Measurements from ENCODE around the gene RPL10. TPM values are rescaled to one million over a fixed set of nuclear protein-coding genes. Genes with fewer than 3 reads are reported as not detected.
"Not testable (repeated sequence)": the region's sequence is repeated elsewhere in the genome, so short reads cannot be mapped to it uniquely, and the experiment has no call there.

RPL10 gene
- total RNA-seq, 2 experiments from 2014 or later, result 3,597 to 3,654 TPM

GRCh38 chrX:154382483-154383069, 15.6 kb upstream of the RPL10 start:
- Mint-ChIP-seq H3K9me3 (no peaks in the 10 kb centered on the region), H3K27me3 (no peaks in the 10 kb centered on the region), H3K36me3 (peaks cover 8% of the 10 kb centered on the region), H3K4me1 (ENCODE audit: low read depth) (peaks cover 15% of the 10 kb centered on the region), H3K27ac (no peak overlapping the region), H3K4me3 (no peak overlapping the region)
- ChIA-PET POLR2A (interaction anchor here (1.6 kb wide), 1 partner anchor 33 kb away, joined by 4 read pairs; no protein-coding TSS in a partner anchor), CTCF (interaction anchor here (2.4 kb wide), 1 partner anchor 9 kb away, joined by 10 read pairs; no protein-coding TSS in a partner anchor)
- no peak for DNase-seq
- intact Hi-C loops (cut with micrococcal nuclease), result no loop called here

DNA sequence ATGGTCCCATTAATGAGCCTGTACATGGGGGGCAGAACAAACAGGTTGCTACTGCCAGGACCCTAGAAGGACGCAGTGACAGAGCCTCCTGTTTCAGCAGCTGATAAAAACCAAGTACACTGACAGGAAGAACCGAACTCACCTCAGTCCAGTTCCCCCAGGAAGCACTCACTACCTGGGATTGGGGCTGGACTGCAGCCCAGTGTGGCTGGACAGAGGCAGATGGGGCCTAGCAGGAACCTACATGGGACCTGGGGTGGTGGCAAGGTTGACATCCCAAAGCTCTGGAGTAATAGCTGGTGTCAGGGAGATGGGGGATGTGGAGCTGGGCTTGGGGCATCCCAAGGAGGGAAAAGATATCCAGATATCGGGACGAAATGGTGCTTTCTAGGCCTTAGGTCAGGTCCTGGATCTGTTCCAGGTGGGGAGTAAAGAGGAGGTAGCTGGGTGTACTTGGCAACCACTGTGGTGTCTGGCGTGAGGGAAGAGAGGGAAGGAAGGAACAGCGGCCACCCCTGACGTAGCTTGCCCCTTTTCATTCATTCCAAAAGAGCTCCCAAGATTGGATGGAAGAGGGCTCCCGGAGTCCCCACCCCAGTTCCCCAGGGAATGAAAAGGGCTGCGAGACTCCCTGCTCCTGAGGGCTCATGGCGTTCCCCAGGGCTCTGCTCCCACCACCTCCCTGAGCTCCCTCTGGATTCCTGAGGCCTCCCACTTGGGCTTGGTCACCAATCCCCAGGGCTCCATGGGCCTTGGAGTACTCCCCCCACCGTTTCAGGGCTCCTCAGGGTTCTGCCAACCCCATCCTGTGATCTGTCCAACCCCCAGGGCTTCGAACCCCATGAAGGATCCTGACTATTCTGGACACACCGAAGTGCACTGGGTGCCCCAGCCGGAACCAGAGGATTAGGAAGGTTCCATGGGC, 14.6 kb upstream of the RPL10 start:
- no peaks in the 10 kb centered on the region for H3K9me3 Mint-ChIP-seq
- no peak for DNase-seq
- ChIA-PET CTCF (interaction anchor here (2.4 kb wide), 1 partner anchor 10 kb away, joined by 10 read pairs; no protein-coding TSS in a partner anchor), POLR2A (interaction anchor here (1.0 to 1.6 kb wide), 3 partner anchors 14 to 34 kb away, joined by 3 to 4 read pairs (median 4); no protein-coding TSS in a partner anchor)
- H3K4me3 Mint-ChIP-seq, result no peak overlapping the region
- no peaks in the 10 kb centered on the region for H3K27me3 Mint-ChIP-seq
- no peak overlapping the region for H3K27ac Mint-ChIP-seq
- intact Hi-C loops (cut with micrococcal nuclease), result no loop called here
- peaks cover 8% of the 10 kb centered on the region for H3K36me3 Mint-ChIP-seq
- peaks cover 15% of the 10 kb centered on the region for H3K4me1 Mint-ChIP-seq (ENCODE audit: low read depth)

DNA sequence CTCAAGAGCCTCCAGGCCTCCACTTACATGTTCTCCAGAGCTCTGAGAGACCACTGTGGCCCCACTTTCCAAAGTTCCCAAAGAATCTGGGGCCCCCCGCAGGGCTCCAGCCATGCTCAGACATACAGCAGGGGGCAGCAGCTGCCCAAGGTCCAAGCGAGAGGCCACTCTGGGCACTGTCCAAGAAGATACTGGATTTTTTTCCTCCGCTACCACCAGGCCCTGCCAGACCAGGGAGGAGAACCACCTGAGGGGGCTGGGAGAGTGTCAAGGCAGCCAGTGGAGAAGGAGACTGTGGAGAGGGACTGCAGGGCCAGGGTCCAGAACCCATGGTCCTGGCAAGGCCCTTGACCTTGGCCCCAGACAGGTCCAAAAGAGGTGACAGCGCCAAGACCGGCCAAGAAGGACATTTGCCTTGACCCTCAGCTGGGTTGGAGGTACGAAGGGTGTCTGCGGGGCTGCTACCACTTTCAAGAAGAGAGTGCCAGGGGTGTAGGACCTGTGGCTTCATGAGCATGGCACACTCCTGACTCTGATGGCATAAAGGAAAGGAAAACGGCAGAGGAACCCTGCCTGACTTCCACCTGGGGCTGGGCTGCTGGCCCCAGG, 13.8 kb upstream of the RPL10 start:
- Mint-ChIP-seq H3K9me3 (no peaks in the 10 kb centered on the region), H3K36me3 (peaks cover 8% of the 10 kb centered on the region)

DNA sequence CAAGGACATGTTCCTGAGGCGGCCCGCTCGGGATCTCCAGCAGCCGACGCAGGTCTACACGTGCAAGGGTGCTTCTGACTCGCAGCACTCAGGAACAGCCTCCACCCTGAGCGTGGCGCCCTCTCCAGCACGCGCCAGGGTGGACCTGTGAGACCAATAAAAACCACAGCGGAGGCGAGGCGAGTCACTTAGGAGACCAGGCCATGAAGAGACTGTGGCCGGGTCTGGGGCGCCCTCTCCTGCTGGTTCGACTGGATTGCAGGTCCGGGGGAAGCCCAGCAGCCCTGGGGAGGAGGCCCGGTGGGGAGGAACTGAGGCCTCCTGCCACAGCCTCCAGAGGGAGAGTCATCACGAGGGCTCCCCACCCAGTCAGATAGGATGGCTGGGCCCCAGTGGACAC, 10.1 kb upstream of the RPL10 start:
- H3K9me3 Mint-ChIP-seq; POLR2A ChIA-PET; H3K4me3 Mint-ChIP-seq; H3K27me3 Mint-ChIP-seq; CTCF ChIA-PET; intact Hi-C loops (cut with micrococcal nuclease); DNase-seq; H3K36me3 Mint-ChIP-seq; H3K4me1 Mint-ChIP-seq (ENCODE audit: low read depth); H3K27ac Mint-ChIP-seq: not testable (repeated sequence)

More for the DNA sequence above, 13.8 kb upstream of the RPL10 start:
- H3K4me3 Mint-ChIP-seq, result no peak overlapping the region
- CTCF ChIA-PET, result no interaction called here
- no peaks in the 10 kb centered on the region for H3K27me3 Mint-ChIP-seq
- H3K27ac Mint-ChIP-seq, result no peak overlapping the region
- intact Hi-C loops (cut with micrococcal nuclease), result no loop called here
- peaks cover 15% of the 10 kb centered on the region for H3K4me1 Mint-ChIP-seq (ENCODE audit: low read depth)
- POLR2A ChIA-PET, result interaction anchor here (1.0 to 1.6 kb wide), 3 partner anchors 13 to 35 kb away, joined by 3 to 4 read pairs (median 4); no protein-coding TSS in a partner anchor
- DNase-seq, result no peak

GRCh38 chrX:154388649-154389048, 9.5 kb upstream of the RPL10 start:
- H3K9me3 Mint-ChIP-seq; POLR2A ChIA-PET; H3K4me1 Mint-ChIP-seq (ENCODE audit: low read depth); H3K4me3 Mint-ChIP-seq; H3K27me3 Mint-ChIP-seq; DNase-seq; H3K36me3 Mint-ChIP-seq; CTCF ChIA-PET; H3K27ac Mint-ChIP-seq; intact Hi-C loops (cut with micrococcal nuclease): not testable (repeated sequence)

DNA sequence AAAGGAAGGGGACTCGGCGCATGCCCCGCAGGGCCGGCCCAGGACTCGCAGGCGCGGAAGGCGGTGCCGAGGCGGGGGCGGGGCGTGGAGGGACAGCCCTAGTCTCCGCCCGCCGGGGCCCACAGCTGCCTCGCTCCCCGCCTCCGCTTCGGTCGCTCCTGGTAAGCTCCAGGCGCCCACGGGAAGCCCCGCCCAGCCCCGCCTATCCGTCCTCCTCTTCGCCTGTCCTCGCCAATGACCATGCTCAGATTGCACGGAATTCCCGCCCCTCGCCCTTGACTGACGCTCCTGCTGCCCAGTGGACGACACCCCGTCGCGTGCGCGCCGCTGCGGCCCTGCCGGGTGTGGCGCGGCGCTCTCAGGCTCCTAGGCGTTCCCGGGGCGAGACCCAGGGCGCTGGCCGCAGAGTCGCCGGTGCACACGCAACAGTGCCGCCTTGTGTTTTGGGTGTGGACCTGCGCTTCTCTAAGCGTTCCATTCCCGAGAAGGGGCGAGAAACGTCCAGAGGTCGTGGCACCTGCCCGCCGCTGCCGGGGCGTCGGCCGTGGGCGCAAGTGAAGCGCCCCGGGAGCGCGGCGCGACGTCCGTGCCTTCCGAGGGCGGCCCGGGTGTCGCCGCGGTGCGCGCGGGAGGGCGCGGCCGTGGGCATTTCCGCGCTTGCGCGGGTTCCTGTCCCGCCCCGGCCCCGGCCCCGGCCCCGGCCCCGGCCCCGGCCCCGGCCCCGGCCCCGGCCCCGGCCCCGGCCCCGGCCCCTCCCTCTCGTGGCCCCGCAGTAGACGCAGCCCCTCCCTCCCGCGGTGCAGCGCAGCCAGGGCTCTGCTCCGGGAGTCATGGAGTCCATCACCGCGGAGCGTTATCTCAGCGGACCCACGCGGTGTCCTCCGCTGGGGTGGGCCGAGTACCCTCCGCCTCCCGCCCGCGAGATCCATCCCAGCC, 8.1 kb upstream of the RPL10 start:
- H3K4me1 Mint-ChIP-seq (ENCODE audit: low read depth); H3K4me3 Mint-ChIP-seq; CTCF ChIA-PET; intact Hi-C loops (cut with micrococcal nuclease); H3K36me3 Mint-ChIP-seq; H3K9me3 Mint-ChIP-seq; H3K27ac Mint-ChIP-seq; POLR2A ChIA-PET; H3K27me3 Mint-ChIP-seq; DNase-seq: not testable (repeated sequence)

DNA sequence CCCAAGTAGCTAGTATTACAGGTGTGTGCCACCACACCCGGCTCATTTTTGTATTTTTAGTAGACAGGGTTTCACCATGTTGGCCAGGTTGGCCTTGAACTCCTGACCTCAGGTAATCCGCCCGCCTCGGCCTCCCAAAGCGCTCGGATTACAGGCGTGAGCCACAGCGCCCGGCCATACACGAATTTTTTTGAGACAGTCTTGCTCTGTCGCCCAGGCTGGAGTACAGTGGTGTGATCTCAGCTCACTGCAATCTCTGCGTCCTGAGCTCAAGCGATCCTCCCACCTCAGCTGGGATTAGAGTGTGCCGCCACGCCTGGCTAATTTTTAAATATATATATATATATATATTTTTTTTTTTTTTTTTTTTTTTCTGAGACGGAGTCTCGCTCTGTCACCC, 1.8 kb upstream of the RPL10 start:
- H3K9me3 Mint-ChIP-seq; POLR2A ChIA-PET; H3K27ac Mint-ChIP-seq; H3K4me3 Mint-ChIP-seq; H3K27me3 Mint-ChIP-seq; DNase-seq; H3K4me1 Mint-ChIP-seq (ENCODE audit: low read depth): not testable (repeated sequence)
- intact Hi-C loops (cut with micrococcal nuclease), result loop anchor here (5.0 kb wide), 2 partner anchors 41 to 469 kb away; partner anchors contain the start of genes ARHGAP4 and GDI1
- H3K36me3 Mint-ChIP-seq, result peaks cover 33% of the 10 kb centered on the region
- CTCF ChIA-PET, result interaction anchor here (0.7 kb wide), 1 partner anchor 22 kb away, joined by 3 read pairs; no protein-coding TSS in a partner anchor

DNA sequence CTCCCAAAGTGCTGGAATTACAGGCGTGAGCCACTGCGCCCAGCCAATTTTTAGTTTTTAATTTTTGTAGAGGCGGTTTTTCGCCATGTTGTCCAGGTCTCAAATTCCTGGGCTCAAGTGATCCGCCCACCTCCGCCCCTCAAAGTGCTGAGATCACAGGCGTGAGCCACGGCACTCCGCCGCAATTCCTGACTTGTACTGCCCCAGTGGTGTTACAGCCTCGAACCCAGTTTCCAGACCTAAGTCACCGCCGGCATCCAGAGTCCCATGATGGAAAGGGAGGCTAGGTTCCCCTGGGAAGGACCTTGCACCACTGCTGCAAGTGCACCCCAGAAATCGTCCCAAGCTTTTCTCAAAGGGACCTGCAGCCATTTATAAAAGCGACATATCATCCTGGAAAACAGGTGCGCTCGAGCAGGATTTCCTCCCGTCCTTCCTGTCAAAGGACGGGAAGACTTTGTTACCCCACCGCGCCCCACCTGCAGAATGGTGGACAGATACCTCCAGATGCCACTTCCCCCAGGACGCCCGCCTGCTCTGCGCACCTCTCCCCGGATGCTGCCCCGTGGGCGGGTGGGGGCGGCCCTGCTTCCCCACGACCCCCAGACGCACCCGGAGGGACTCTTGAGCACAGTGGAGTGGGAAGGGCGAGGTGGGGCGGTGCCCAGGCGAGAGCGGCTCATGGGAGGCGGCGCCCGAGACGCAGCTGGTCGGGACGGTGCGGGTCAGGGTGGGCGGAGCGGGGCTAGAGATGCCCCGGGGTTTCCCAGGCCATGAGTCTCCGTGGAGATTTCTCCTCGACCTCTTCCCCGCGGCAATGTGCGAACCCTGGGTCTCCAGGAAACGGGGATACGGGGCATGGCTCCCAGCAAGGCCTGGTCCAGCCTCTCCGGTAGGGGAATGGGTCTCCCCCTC, 947 bp upstream of the RPL10 start:
- peak; percentile 75 for DNase-seq
- intact Hi-C loops (cut with micrococcal nuclease), result loop anchor here (5.0 kb wide), 2 partner anchors 40 to 470 kb away; partner anchors contain the start of genes ARHGAP4 and GDI1
- Mint-ChIP-seq H3K4me1 (ENCODE audit: low read depth) (peaks cover 7% of the 10 kb centered on the region), H3K9me3 (no peaks in the 10 kb centered on the region), H3K4me3 (peak overlapping the region; percentile 91), H3K27ac (peak overlapping the region; percentile 100), H3K27me3 (no peaks in the 10 kb centered on the region), H3K36me3 (peaks cover 34% of the 10 kb centered on the region)
- POLR2A ChIA-PET, result interaction anchor here (0.6 to 6.2 kb wide), 11 partner anchors 14 to 104 kb away, joined by 3 to 35 read pairs (median 4); partner anchors contain the start of genes SLC10A3 and TAFAZZIN
- CTCF ChIA-PET, result interaction anchor here (1.2 to 3.6 kb wide), 4 partner anchors 15 to 61 kb away, joined by 3 to 17 read pairs (median 6); partner anchors contain the start of gene FLNA

DNA sequence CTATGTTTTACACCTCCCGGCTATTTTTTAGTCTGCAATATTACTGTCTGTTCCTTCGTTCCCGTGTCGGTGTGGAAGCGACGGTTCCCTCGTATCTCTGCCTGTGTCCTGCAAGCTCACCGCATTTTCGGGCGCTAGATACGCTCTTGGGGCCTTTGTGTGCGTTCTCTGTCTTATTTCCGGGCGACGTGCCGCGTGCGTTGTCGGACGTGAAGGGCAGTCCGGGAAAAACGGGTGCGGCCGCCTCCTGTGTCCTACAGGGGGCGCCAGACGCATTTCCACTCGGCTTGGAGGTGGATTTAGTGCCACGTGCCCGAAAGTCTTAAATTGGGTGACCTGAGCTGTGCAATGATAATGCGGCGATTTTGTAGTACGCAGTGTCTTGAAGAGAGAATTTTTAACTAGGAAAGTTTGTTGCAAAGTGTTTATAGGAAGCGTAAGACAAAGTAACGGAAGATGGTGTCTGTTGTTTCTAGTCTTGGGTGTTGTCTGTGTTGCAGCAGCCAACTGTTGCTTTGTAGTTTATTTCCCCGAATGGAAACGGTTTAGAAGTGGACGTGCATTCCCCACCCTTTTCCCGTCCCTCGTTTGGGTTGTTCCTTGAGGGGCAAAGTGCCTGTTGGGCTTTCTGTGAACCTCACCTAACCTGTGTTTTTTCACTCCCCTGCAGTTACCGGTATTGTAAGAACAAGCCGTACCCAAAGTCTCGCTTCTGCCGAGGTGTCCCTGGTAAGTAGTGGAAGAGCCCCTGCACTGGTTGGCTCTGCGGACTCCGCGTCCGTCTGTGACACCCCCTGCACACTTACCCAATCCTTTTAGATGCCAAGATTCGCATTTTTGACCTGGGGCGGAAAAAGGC, 720 bp downstream of the RPL10 start:
- DNase-seq, result peak; percentile 90
- H3K4me3 Mint-ChIP-seq, result peak overlapping the region; percentile 91
- peaks cover 34% of the 10 kb centered on the region for H3K36me3 Mint-ChIP-seq
- CTCF ChIA-PET, result interaction anchor here (0.7 to 3.6 kb wide), 9 partner anchors 11 to 133 kb away, joined by 3 to 17 read pairs (median 4); partner anchors contain the start of genes FLNA and SLC10A3
- H3K27ac Mint-ChIP-seq, result peak overlapping the region; percentile 100
- no peaks in the 10 kb centered on the region for H3K9me3 Mint-ChIP-seq
- intact Hi-C loops (cut with micrococcal nuclease), result loop anchor here (5.0 kb wide), 2 partner anchors 38 to 472 kb away; partner anchors contain the start of genes ARHGAP4 and GDI1
- H3K27me3 Mint-ChIP-seq, result no peaks in the 10 kb centered on the region
- POLR2A ChIA-PET, result interaction anchor here (0.5 to 6.2 kb wide), 15 partner anchors 10 to 432 kb away, joined by 3 to 35 read pairs (median 3); partner anchors contain the start of genes EMD, SLC10A3 and TAFAZZIN
- peaks cover 7% of the 10 kb centered on the region for H3K4me1 Mint-ChIP-seq (ENCODE audit: low read depth)
